Fibroblast of gingiva (primary cell): ENCODE data around the gene HIPK2.

Experiments
- DNase-seq: peaks from one replicate; pipeline ENCODE4 v3.0.0-alpha.2; 2011; ENCODE audit warnings: low read depth

The HIPK2 gene

DNA sequence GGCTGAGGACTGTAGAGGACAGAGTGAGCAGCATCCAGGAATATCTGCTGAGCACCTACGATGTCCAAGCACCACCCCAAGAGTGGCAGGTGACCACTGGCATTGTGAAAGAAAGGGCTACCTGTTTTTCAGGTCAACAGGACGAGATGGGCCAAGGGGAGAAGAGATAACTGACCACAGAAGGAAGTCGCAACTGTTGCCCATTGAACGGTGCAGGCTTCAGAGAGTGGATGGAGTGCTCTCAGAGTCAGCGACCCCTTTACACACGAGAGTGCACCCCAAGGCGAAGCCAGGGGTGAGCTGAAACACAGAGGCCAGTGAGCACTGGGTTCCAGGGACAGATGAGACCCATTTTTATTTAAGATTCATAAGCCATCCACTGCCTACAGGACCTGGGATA lies 42.3 kb downstream of the HIPK2 start:
- DNase-seq = no peak

DNA sequence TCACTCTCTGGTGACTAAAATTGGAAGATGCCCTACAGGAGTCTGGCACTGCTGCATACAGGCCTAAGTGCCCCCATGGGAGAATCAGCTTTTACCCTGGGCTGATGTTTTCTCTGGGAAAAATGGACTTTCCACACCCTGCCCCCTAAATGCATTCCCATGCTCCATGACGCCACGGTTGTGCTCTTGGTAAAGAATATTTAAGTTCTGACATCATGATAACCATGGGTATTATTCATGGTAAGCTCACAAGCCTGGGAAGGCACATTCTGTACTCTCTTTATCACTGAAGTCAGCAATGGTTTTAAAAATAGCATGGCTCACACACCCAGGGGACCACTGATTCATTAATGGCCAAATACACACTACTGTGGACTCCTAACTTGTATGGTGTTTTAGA lies 43.4 kb downstream of the HIPK2 start:
- peak; percentile 99 for DNase-seq

DNA sequence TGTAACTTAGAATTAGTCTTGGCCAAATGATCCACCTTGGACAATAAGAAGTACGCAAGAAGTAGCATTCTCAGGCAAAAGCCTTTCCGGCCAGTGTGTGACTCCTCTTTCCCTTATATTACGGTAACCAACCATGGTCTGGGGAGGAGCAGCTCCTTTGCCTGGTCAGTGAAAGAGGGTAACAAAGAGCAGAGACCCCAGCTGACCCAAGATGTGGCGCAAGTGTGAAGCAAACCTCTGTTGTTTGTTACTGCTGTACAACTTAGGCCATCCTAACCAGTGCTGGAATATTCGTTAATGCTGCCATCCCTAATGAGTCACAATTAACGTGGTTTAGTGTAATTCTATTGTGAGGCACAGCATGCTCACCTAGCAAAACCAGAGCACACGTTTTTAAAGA lies 44.0 kb downstream of the HIPK2 start:
- peak; percentile 35 for DNase-seq

DNA sequence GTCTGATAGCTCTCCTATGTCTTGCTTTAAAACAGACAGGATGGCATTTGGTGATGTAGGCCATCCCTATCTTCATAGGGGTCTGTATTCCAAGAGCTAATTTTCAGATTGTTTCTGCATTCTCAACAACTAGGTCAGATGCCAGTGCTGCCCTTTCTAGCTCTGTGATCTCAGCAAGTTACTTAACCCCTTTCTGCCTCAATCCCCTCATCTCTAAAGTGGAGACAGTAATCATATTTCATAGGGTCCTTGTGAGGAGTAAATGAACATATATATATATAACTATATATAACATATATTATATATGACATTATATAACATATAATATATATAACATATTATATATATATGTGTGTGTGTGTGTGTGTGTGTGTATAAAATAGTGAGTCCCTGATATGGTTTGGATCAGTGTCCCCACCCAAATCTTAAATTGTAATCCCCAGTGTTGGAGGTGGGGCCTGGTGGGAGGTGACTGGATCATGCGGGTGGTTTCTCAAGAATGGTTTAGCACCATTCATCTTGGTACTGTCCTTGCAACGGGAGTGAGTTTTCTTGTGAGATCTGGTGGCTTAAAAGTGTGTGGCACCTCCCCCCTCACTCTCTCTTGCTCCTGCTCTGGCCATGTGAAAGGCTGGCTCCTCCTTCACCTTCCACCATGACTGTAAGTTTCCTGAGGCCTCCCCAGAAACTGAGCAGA lies 45.2 kb downstream of the HIPK2 start:
- DNase-seq = no peak

DNA sequence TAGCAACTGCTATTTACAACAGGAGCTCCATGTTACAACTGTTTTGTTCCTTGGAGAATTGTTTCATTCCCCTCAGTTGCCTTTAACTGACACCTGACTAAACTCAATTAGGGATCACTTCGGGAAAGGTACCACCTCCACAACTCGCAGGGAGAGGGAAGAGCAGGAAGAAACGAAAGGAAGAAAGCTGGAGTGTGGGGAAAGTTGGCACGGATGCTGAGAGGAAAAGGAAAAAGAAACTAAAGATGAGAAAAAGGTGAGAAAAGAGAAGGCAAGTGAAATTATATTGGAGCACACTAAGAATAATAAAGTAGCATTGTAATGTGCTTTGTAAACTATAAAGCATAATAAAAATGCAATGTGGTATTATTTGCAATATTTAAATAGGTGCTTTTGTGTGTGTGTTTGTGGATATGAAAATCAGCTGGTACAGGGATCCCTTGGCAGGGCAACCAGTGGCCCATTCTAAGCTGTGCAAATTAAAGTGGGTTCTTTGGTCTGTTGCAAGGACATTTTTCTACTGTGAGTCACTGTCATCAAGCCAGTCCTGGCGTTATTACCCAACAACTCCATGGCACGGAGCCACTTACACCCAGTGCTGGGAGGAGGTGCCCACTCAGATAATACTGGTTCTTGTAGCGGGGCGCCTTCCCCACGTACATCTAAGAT lies 45.9 kb downstream of the HIPK2 start:
- DNase-seq = peak; percentile 98

DNA sequence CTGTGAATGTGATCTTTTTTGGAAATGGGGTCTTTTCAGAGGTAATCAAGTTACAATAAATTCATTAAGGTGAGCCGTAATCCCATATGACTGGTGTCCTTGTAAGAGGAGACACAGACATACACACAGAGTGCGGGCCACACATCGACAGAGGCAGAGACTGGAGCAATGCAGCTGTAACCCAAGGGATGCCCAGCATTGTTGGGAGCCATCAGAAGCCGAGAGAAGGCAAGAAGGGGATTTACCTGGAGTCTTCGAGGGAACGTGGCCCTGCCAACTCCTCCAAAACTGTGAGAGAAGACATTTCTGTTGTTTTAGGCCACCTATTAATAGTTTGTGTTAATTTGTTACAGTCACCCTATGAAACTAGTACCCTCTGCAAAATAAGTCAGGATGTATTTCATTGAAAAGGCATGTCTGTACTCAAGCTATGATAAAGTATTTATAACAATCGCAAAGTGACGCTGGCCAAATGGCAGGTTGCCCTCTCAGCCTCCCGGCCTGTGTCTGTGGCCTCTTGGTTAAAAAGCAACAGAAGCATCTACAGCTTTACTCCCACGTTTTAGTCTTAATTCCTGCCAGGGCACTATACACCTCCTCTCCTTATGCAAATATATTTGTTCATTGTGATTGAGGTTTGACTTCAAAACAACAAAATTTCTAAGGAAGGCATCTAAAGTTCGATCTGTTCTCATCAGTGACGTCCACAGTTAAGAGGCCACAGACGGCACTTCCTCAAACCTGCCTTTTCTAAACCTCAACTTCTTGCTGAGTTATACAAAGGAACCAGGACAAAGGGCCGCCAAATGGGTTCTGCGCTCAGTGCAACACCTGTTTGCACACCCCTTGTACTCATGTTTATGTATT lies 46.8 kb downstream of the HIPK2 start:
- DNase-seq = peak; percentile 88

DNA sequence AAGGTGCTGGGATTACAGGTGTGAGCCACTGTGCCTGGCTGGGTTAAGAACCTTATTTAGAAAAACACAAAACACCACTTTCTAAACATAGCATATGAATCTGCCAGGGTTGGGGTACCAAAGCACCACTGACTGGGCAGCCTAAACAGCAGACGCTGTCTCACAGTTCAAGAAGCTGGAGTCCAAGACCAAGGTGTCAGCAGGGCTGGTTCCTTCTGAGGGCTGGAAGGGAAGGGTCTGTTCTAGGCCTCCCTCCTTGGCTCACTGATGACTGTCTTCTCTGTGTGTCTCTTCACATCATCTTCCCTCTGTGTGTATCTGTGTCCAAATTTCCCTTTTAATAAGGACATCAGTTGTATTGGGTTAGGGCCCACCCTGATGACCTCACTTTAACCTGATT lies 49.6 kb downstream of the HIPK2 start:
- no peak for DNase-seq

DNA sequence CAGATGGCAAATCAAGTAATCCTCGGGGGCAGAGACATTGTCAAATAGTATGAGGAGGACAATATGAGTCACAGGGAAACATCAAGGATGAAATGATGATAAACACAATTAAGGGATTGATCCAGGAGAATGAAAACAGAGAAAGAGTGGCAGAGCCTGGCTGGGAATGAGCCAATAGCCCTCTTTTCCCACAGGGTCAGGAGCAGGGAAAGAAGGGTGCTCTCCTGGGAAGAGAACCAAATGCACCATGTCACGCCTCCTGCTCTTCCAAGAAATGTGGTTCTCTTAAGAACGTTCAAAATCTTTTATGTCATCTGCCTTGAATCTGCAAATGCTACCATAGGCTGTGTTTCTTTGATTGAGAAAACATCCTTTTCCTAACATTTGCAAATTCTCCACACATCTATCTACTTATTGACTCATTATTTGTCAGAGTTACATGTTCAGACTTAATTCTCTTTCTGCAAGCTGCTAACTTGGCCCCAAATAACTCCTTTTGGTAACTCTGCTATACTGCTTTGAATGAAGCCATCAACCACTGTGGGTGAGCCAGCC lies 50.6 kb downstream of the HIPK2 start:
- peak; percentile 89 for DNase-seq

DNA sequence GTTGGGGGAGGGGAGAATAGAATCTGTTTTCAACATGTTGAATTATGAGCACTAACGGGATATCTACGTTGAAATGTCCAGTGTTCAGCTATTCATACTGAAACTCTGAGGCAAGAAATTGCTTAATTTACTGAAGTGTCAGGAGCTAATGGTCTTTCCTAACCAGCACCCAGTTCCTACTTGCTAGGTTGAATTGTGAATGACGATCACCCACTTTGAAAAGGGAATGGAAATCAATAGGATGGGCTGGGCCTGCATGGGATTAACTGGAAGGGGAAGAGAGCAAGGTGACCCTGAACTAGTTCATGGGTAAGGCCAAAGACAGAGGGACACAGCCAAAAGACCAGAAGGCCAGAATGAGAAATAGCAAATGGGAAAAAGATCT lies 51.3 kb downstream of the HIPK2 start:
- no peak for DNase-seq

DNA sequence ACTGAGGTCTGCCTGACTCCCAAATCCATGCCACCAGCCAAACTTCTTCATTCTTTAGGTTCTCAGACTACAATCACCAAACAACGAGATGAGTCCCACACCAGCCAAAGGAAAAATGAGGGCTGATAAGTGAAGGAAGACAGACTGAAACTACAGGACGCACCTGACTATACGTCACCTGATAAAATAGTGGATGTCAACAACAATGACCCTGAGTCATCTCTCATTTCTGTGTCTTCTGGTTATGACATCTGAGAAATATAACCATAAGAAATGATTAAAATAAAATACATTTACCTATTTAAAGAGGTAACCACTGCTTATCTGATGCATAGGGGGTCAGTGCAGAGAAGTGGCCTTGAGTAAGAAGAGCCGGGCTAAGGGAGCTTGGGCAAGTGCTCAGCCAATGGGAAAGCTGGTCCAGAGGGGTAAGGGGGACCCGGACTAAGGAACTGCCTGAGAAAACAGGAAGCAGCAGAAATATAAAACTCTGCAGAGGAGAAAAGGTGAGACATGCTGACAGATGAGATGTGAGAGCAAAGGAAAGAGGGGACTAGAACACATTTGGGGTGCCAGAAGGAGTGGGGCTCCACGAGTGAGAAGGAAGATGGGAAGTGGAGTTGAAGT lies 51.8 kb downstream of the HIPK2 start:
- no peak for DNase-seq

DNA sequence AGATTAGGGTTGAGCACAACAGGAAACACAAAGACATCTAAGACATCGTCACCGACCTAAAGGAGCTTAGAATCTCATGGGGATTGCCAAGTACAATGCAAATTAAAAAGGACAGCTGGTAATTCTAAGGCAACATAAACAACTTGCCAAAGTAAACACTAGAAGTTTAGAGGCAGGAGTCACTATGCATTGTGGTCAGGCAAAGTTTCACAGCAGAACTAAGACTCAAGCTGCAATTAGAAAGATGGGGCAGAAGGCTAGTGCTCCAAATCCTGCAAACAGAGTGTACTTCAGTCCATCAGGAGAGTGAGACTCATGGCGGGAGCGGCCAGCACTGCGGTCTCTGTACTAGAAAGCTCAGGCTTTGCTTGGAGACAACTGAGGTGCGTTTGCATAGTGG lies 52.7 kb downstream of the HIPK2 start:
- peak; percentile 95 for DNase-seq

DNA sequence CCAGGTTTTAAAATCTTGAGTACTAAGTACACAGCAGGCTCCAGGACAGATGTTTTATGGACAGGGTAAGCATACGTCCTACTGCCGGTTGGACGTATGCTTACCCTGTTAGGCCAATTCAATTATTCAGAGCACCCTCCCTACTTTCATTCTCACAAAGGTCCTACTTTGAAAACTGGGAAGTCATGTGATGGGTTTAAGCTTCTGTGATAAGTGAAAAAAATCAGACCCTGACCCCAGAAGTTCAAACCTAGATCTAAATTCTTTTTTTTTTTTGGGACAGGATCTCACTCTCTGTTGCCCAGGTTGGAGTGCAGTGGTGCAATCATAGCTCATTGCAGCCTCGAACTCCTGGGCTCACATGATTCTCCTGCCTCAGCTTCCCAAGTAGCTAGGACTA lies 55.2 kb downstream of the HIPK2 start:
- no peak for DNase-seq

DNA sequence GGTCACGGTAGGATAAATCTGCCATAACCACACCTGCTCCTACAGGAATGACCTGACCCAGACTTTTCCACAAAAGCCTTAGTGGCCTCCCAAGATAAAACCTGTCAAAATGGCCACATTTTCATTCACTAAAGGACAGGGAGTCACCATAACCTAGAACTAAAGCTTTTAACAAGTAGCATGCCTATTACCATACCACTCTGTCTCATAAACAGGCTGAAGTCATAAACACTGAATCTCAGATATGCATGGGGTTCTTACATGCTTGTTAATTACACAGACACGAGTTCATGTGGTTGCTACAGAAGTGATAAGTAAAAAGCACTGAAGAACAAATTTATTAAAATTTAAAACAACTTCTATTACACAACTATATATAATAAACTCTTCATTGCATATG lies 56.0 kb downstream of the HIPK2 start:
- no peak for DNase-seq

DNA sequence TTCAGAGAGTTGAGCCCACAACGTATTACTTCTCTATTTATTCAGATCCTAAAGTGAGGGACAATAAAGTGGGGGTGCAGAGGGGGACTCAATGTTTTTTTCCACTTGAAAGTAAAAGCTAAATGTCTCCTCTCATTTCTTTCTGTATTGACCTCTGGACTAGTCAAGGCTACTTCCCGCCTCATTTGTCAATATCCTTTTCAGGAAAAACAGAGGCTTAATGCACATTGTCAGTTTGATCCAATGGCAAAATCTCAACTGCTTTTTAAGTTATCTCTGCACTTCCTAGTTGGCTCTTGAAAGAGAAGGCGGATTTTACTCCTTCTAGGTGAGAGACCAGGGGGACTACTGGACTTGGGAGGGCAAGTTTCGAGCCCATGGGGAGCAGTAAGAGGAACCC lies 56.4 kb downstream of the HIPK2 start:
- DNase-seq = no peak

DNA sequence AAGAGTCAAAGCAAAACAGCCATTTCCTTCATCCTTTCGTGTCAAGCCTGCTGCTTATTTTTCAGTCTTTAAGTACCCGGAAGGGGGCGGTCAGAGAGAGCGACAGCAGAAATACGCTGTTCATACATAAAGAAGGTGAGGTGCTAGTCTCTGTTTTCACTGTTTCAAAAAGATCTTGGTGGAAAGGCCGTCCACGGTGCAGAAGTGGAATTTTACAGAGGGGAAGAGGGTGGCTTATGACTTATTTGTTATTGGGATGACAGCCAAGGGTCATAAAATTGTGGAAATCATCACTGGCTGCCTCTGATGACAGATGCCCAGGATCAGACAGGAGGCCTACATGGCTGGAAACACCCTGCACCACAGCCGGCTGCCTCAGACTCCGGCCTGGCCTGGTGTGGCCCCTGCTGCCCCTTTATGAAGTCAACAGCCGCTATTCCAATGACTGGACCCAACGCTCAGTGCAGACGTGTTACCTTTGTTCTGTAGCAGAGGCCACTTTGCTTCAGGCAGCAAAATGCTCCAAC lies 57.0 kb downstream of the HIPK2 start:
- no peak for DNase-seq

DNA sequence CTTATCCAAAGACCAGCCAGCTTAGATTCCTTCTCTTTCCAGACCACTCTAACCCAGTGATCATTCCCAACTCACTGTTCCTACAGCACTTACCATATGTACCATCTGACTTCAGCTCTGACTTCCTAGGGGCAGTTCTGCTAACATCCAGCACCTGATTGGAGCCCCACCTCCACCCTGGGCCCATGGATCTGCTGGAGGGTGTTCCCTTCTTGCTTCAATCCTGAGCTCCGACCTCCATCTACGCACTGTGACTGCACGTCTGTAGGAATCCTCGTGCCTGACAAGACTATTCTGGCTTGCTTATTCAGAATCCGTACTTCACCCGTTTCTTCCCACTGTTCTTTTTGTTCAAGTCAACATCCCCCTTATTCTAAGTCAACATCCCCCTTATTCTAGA lies 57.6 kb downstream of the HIPK2 start:
- DNase-seq = no peak

DNA sequence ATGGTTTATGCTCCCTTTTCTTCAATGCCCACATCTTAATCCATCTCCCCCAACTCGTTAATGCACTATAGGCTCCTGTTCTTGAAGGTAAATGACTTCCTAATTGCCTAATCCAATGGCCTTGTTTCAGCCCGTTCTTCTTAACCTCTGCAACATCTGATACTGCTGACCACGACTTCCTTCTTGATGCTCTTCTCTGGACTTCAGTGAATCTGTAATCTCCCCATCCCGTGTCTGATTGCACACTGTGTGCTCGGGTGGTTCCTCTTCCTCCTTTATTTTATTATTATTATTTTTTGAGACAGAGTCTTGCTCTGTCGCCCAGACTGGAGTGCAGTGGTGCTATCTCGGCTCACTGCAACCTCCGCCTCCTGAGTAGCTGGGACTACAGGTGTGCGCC lies 58.9 kb downstream of the HIPK2 start:
- DNase-seq = no peak

DNA sequence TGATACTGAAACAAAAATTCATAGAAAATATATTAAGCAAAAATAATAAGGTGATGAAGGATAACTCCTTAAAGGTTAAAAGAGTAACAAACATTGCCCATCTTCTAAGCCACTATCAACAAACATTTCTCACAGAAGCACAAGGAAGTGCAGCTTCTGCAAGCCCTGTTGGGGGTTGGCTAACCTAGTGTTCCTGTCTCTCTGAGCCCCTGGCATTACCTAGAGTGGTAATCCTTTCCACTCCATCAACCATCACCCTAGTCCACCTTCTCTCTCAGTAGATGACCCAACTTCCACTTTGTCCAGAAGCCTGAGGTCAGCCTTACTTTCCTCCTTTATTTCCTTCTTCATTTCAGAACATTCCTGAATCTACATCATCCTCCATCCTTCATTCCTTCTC lies 59.7 kb downstream of the HIPK2 start:
- no peak for DNase-seq

DNA sequence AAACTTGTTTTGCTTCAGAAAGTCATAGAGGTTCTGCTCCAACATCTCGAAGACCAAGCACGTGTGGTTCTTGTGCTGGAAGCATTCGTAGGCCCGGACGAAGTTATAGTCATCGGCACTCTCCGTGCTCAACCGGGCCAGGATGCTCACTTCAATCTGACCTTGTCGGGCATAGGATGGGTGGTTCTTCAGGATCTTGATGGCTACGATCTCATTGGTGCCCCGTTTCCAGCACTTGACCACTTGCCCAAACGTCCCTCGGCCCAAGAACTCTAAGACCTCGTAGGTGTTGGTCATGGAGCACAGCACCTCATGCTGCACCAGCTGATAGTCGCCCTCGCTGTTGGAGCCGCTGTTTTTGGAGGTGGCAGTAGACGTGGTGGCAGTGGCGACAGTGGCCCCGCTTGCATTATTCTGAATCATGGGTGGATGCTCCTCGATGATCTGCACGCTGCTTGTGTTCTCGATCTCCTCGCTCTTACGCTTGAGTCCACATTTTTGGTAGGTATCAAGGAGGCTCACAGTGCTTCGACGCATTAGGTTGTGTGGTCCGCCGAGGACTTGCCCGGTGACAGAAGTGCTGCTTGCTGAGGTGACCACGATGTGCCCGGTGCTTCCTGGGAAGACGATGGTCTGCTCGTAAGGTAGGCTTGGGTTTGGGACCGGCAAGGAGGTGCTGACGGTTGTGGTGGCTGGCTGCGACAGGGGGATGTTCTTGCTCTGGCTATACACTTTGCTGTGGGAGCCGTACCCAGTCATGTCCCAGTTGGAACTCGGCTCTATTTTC lies 61.4 kb downstream of the HIPK2 start:
- no peak for DNase-seq

DNA sequence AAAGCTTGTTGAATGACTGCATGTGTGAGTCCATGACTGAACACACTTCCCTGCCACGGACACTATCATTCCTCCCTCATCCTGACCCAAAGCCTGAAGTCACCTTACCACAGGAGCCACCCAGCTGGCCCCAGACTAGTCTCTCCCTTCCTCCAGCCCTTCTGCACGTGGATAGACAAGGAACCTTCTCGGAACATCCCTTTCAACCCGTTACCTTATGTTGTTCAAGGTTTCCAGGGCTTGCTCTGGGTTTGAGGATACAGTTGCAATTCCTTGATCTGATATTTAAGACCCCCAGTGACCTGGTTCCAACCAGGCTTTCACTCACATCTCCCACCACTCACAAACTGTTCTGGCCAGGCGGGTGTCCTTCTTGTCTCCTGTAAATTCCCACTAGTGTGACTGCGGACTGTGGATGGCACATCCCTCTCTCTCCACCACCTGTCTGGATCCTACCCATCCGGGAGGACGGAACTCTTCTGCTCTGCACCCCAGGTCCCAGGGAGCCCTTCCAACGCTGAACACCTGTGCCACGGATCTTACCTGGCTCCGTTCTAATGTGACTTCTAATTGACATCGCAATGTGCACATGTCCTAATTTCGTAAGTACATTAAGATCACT lies 62.5 kb downstream of the HIPK2 start:
- DNase-seq = no peak
